GM12874 (cell line): Measurements from ENCODE around the gene PPP1R12C.
A peak's percentile ranks its signal among the peaks of the same experiment; 100 is the strongest.

Experiments used
- CTCF ChIP-seq: IDR thresholded peaks from 2 replicates; pipeline ENCODE4 v1.5.1; 2011; ENCODE audit warnings: low read depth, mild to moderate bottlenecking, control low read depth, low read length, moderate library complexity; ENCODE audit not compliant: insufficient read depth

Gene PPP1R12C

GRCh38 chr19:55136399-55137102, 19.1 kb upstream of the PPP1R12C start:
- no peak for TF ChIP-seq CTCF

DNA sequence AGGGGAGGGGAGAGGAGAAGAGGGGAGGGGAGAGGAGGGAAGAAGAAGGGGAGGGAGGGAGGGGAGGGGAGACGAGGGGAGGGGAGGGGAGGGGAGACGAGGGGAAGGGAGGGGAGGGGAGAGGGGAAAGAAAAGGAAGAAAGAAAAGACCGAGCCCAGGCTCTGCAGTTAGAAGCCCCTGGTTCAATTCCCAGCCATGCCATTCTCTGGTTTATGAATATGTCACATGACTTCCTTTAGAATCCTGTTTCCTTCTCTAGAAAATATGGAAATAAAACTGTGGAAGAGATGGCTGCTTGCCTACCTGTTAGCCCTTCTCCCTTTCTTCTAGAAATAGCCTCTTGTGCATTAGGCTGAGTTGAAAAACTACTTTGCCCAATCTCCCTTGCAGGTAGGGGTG, 17.3 kb upstream of the PPP1R12C start:
- TF ChIP-seq CTCF = no peak

- no peak for TF ChIP-seq CTCF
Measured at GRCh38 chr19:55133639-55134444, 16.4 kb upstream of the PPP1R12C start.

GRCh38 chr19:55132453-55133129, 15.2 kb upstream of the PPP1R12C start:
- TF ChIP-seq CTCF = peak; percentile 39; the same call in 1 of the 2 replicates

GRCh38 chr19:55131421-55131820, 14.0 kb upstream of the PPP1R12C start:
- no peak for TF ChIP-seq CTCF

GRCh38 chr19:55119053-55119452, 1.6 kb upstream of the PPP1R12C start:
- TF ChIP-seq CTCF = no peak

GRCh38 chr19:55118401-55118991, 1.1 kb upstream of the PPP1R12C start:
- no peak for TF ChIP-seq CTCF
